Fibroblast of pulmonary artery (primary cell): ENCODE data around the gene TBX6.
A peak's percentile ranks its signal among the peaks of the same experiment; 100 is the strongest.
"Not testable (repeated sequence)": the region's sequence is repeated elsewhere in the genome, so short reads cannot be mapped to it uniquely, and the experiment has no call there.

Source experiments
- DNase-seq: peaks from one replicate; pipeline ENCODE4 v3.0.0-alpha.2; 2010; ENCODE audit warnings: low read depth
- H3K4me3 ChIP-seq: replicated peaks from 2 replicates; pipeline ENCODE4 v1.5.1; 2011; ENCODE audit warnings: low read depth, mild to moderate bottlenecking, control low read depth, low read length, moderate library complexity
- CTCF ChIP-seq: IDR thresholded peaks from 2 replicates; pipeline ENCODE4 v1.5.1; 2011; ENCODE audit warnings: mild to moderate bottlenecking, control low read depth, low read length, inconsistent platforms; ENCODE audit errors: missing control alignments

Gene TBX6

GRCh38 chr16:30041841-30042240, 49.9 kb downstream of the TBX6 start:
- TF ChIP-seq CTCF, result peak; percentile 39
- DNase-seq, result peak; percentile 73
- no peak overlapping the region for H3K4me3 ChIP-seq

- not testable (repeated sequence) for DNase-seq, H3K4me3 ChIP-seq
Observed at GRCh38 chr16:30040690-30041089, 51.0 kb downstream of the TBX6 start.

GRCh38 chr16:30040221-30040620, 51.5 kb downstream of the TBX6 start:
- no peak for TF ChIP-seq CTCF
- no peak overlapping the region for H3K4me3 ChIP-seq
- no peak for DNase-seq
